ENCODE results near the gene WBP2.

The WBP2 gene

GRCh38 chr17:75808549-75808904 is 46.6 kb downstream of the WBP2 start:
- TF ChIP-seq TAF1 (IDR thresholded peaks at IDR 0.05; ENCODE audit: borderline replicate concordance, insufficient read depth, low read length) (no peak), REST (IDR thresholded peaks at IDR 0.05; ENCODE audit: insufficient read depth in 1 of 2, low read depth in 2 of 2, low read length in 2 of 2) (no peak), FOXP2 (optimal IDR thresholded peaks at IDR 0.05; ENCODE audit: borderline replicate concordance, extremely low read depth, extremely low read length, insufficient read depth) (no peak), SIN3A (IDR thresholded peaks at IDR 0.05; ENCODE audit: borderline replicate concordance, insufficient read depth, low read length) (no peak), POLR2AphosphoS5 (IDR thresholded peaks at IDR 0.05; ENCODE audit: low read depth, low read length) (no peak)

- no peak for TF ChIP-seq FOXP2 (optimal IDR thresholded peaks at IDR 0.05; ENCODE audit: borderline replicate concordance, extremely low read depth, extremely low read length, insufficient read depth)
- no peak for TF ChIP-seq SIN3A (IDR thresholded peaks at IDR 0.05; ENCODE audit: borderline replicate concordance, insufficient read depth, low read length)
- TF ChIP-seq REST (IDR thresholded peaks at IDR 0.05; ENCODE audit: insufficient read depth in 1 of 2, low read depth in 2 of 2, low read length in 2 of 2) = no peak
- no peak for TF ChIP-seq POLR2AphosphoS5 (IDR thresholded peaks at IDR 0.05; ENCODE audit: low read depth, low read length)
- no peak for TF ChIP-seq TAF1 (IDR thresholded peaks at IDR 0.05; ENCODE audit: borderline replicate concordance, insufficient read depth, low read length)
These were observed 47.3 kb downstream of the WBP2 start for GRCh38 chr17:75807861-75808260.

- TF ChIP-seq REST (IDR thresholded peaks at IDR 0.05; ENCODE audit: insufficient read depth in 1 of 2, low read depth in 2 of 2, low read length in 2 of 2) = no peak
- no peak for TF ChIP-seq POLR2AphosphoS5 (IDR thresholded peaks at IDR 0.05; ENCODE audit: low read depth, low read length)
- no peak for TF ChIP-seq SIN3A (IDR thresholded peaks at IDR 0.05; ENCODE audit: borderline replicate concordance, insufficient read depth, low read length)
- TF ChIP-seq FOXP2 (optimal IDR thresholded peaks at IDR 0.05; ENCODE audit: borderline replicate concordance, extremely low read depth, extremely low read length, insufficient read depth) = no peak
- TF ChIP-seq TAF1 (IDR thresholded peaks at IDR 0.05; ENCODE audit: borderline replicate concordance, insufficient read depth, low read length) = no peak
These were observed 48.2 kb downstream of the WBP2 start for GRCh38 chr17:75806822-75807500.

GRCh38 chr17:75803883-75804282 is 51.3 kb downstream of the WBP2 start:
- TF ChIP-seq FOXP2 (optimal IDR thresholded peaks at IDR 0.05; ENCODE audit: borderline replicate concordance, extremely low read depth, extremely low read length, insufficient read depth) (no peak), REST (IDR thresholded peaks at IDR 0.05; ENCODE audit: insufficient read depth in 1 of 2, low read depth in 2 of 2, low read length in 2 of 2) (no peak), POLR2AphosphoS5 (IDR thresholded peaks at IDR 0.05; ENCODE audit: low read depth, low read length) (no peak), SIN3A (IDR thresholded peaks at IDR 0.05; ENCODE audit: borderline replicate concordance, insufficient read depth, low read length) (no peak), TAF1 (IDR thresholded peaks at IDR 0.05; ENCODE audit: borderline replicate concordance, insufficient read depth, low read length) (no peak)
